MCF 10A (cell line): Measurements from ENCODE around the gene CPNE9. TPM values are rescaled to one million over a fixed set of nuclear protein-coding genes. Genes with fewer than 3 reads are reported as not detected.

Experiments used
- BruUV-seq: library from RNA; stranded (reverse); fragments of 400-500 nt; replicated peaks from 2 replicates; lab custom pipeline; 2021; lab: Mats Ljungman, UMichigan
- CTCF ChIA-PET: fragments of 300-600 bp; sonication (Branson Sonifier 250); formaldehyde crosslinking; extraction: SDS; loops from one replicate; lab custom pipeline; 2021; ENCODE audit warnings: antibody characterized with exemption, inconsistent platforms; lab: Yijun Ruan, JAX
- POLR2A ChIA-PET: fragments of 300-600, 350-650 bp; sonication (Branson Sonifier 250); formaldehyde crosslinking; extraction: SDS; loops from one replicate; lab custom pipeline; 2020; ENCODE audit warnings: antibody characterized with exemption, inconsistent platforms; lab: Yijun Ruan, JAX
- DNase-seq: peaks from one replicate; pipeline ENCODE4 v3.0.0-alpha.2; 2018; ENCODE audit not compliant: unreplicated experiment
- H3K27ac Mint-ChIP-seq: one replicate; pipeline ENCODE4 v1.8.0; 2022; ENCODE audit warnings: mild to moderate bottlenecking, low read depth, mixed read lengths; ENCODE audit not compliant: unreplicated experiment
- H3K27me3 Mint-ChIP-seq: one replicate; pipeline ENCODE4 v1.8.0; 2022; ENCODE audit warnings: mixed read lengths; ENCODE audit not compliant: insufficient read depth, unreplicated experiment
- H3K36me3 Mint-ChIP-seq: one replicate; pipeline ENCODE4 v1.8.0; 2022; ENCODE audit warnings: mild to moderate bottlenecking, moderate library complexity, mixed read lengths; ENCODE audit not compliant: insufficient read depth, unreplicated experiment
- H3K4me1 Mint-ChIP-seq: one replicate; pipeline ENCODE4 v1.8.0; 2022; ENCODE audit warnings: mixed read lengths; ENCODE audit not compliant: insufficient read depth, unreplicated experiment
- H3K4me3 Mint-ChIP-seq: one replicate; pipeline ENCODE4 v1.8.0; 2022; ENCODE audit warnings: mild to moderate bottlenecking, moderate library complexity, mixed read lengths; ENCODE audit not compliant: unreplicated experiment
- H3K9me3 Mint-ChIP-seq: one replicate; pipeline ENCODE4 v1.8.0; 2022; ENCODE audit warnings: mixed read lengths; ENCODE audit not compliant: unreplicated experiment
- CTCF ChIP-seq: fragments of 200-600 bp; IDR thresholded peaks from one replicate; pipeline ENCODE4 v1.8.0; 2022; ENCODE audit warnings: antibody characterized with exemption, mild to moderate bottlenecking; ENCODE audit not compliant: unreplicated experiment
- intact Hi-C: fragments of 100-400 bp; cut with micrococcal nuclease; formaldehyde crosslinking; loops from 2 replicates; pipeline ENCODE4 v1.14.1; 2022
- total RNA-seq: library from RNA; stranded (reverse); gene quantifications from 2 replicates; pipeline ENCODE4 v1.2.3, GENCODE V29; 2022

The CPNE9 gene
- total RNA-seq, 1 experiment from 2014 or later: not detected

- H3K36me3 Mint-ChIP-seq: no peaks in the 10 kb centered on the region
- intact Hi-C loops: no loop called here
- no peak overlapping the region for H3K27ac Mint-ChIP-seq
- CTCF ChIA-PET: interaction anchor here (1.2 to 2.9 kb wide), 2 partner anchors 12 to 13 kb away, joined by 4 to 13 read pairs; no protein-coding TSS in a partner anchor
- no peak for DNase-seq
- H3K9me3 Mint-ChIP-seq: no peaks in the 10 kb centered on the region
- no TSS peak for BruUV-seq
- H3K27me3 Mint-ChIP-seq: peaks cover 23% of the 10 kb centered on the region
- H3K4me1 Mint-ChIP-seq: no peaks in the 10 kb centered on the region
- H3K4me3 Mint-ChIP-seq: no peak overlapping the region
- POLR2A ChIA-PET: interaction anchor here (0.6 to 0.9 kb wide), 2 partner anchors 53 to 353 kb away, joined by 3 read pairs; partner anchors contain the start of gene MTMR14
- no peak for TF ChIP-seq CTCF
Measured at GRCh38 chr3:9703240-9703639, 393 bp upstream of the CPNE9 start.

GRCh38 chr3:9704347-9705322, 1.0 kb downstream of the CPNE9 start:
- Mint-ChIP-seq H3K4me3 (peak overlapping the region; percentile 61), H3K27me3 (peaks cover 23% of the 10 kb centered on the region), H3K27ac (no peak overlapping the region), H3K36me3 (no peaks in the 10 kb centered on the region), H3K9me3 (no peaks in the 10 kb centered on the region), H3K4me1 (no peaks in the 10 kb centered on the region)
- no peak for TF ChIP-seq CTCF
- no TSS peak for BruUV-seq
- ChIA-PET POLR2A (no interaction called here), CTCF (no interaction called here)
- intact Hi-C loops: no loop called here
- peak; percentile 6 for DNase-seq

GRCh38 chr3:9710174-9710739, 6.6 kb downstream of the CPNE9 start:
- intact Hi-C loops: loop anchor here (10.0 kb wide), 1 partner anchor 205 kb away; no protein-coding TSS in a partner anchor
- peaks cover 65% of the 10 kb centered on the region for H3K27me3 Mint-ChIP-seq
- CTCF ChIA-PET: interaction anchor here (1.1 to 1.6 kb wide), 2 partner anchors 23 to 79 kb away, joined by 4 read pairs; no protein-coding TSS in a partner anchor
- DNase-seq: no peak
- POLR2A ChIA-PET: interaction anchor here (0.5 to 1.3 kb wide), 4 partner anchors 10 to 708 kb away, joined by 3 read pairs; partner anchors contain the start of gene BRPF1
- no peaks in the 10 kb centered on the region for H3K36me3 Mint-ChIP-seq
- no peak overlapping the region for H3K4me3 Mint-ChIP-seq
- no peak overlapping the region for H3K27ac Mint-ChIP-seq
- no peaks in the 10 kb centered on the region for H3K9me3 Mint-ChIP-seq
- no peaks in the 10 kb centered on the region for H3K4me1 Mint-ChIP-seq
- TF ChIP-seq CTCF: no peak
- BruUV-seq: no TSS peak

- intact Hi-C loops: loop anchor here (10.0 kb wide), 1 partner anchor 208 kb away; no protein-coding TSS in a partner anchor
- no peak for TF ChIP-seq CTCF
- ChIA-PET CTCF (interaction anchor here (0.6 to 1.5 kb wide), 3 partner anchors 69 to 209 kb away, joined by 3 to 4 read pairs (median 3); no protein-coding TSS in a partner anchor), POLR2A (no interaction called here)
- H3K36me3 Mint-ChIP-seq: no peaks in the 10 kb centered on the region
- H3K27me3 Mint-ChIP-seq: peaks cover 54% of the 10 kb centered on the region
- no peak for DNase-seq
- no peak overlapping the region for H3K4me3 Mint-ChIP-seq
- peaks cover 7% of the 10 kb centered on the region for H3K4me1 Mint-ChIP-seq
- no peak overlapping the region for H3K27ac Mint-ChIP-seq
- no peaks in the 10 kb centered on the region for H3K9me3 Mint-ChIP-seq
- no TSS peak for BruUV-seq
Measured at GRCh38 chr3:9712415-9712814, 8.8 kb downstream of the CPNE9 start.
